Measurements from ENCODE around the gene CACTIN.
A peak's percentile ranks its signal among the peaks of the same experiment; 100 is the strongest.

Gene CACTIN

DNA sequence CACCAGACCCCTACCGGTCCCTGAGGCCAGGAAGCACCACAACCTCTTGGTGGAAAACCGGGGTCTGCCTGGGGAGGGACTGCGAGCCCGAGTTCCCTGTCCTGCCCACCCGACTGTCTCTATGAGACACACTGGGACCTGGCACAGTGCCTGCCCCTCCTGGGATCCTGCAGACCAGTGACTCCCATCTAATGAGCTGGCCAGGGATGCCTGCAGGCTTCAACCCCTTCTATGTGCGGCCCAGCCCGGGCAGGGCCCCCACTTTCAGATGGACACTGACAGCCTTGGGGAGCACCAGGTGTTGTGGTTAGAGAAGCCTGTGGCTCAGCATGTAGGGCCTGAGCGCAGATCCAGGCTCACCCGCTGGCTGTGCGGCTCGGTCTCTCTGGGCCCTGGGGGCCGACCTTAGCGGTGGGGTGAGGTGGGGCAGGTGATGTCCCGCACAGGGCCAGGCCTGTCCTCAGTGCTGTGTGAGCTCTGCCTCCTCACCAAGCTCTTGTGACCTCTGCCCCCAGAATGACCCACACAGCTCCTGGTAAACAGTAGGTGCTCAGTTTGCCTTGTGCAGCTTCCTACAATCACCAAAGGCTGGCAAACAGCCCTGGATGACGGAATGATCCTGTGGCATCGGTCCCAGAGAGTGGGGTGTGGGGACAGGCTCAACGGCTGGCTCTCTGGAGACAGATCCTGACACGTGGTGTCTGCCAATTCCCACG, 17.9 kb upstream of the CACTIN start:
- no peak overlapping the region for H3K9ac ChIP-seq (ENCODE audit: low read depth, low read length)
- no peaks in the 10 kb centered on the region; the same call in 1 of the 2 replicates for H3K36me3 ChIP-seq (ENCODE audit: insufficient read depth, low read length)

GRCh38 chr19:3643674-3644313, 17.2 kb upstream of the CACTIN start:
- Histone ChIP-seq H3K4me1 (ENCODE audit: insufficient read depth, low read length) (no peaks in the 10 kb centered on the region), H3K36me3 (ENCODE audit: insufficient read depth, low read length) (no peaks in the 10 kb centered on the region; the same call in 1 of the 2 replicates), H3K9ac (ENCODE audit: low read depth, low read length) (no peak overlapping the region), H3K9me3 (ENCODE audit: control insufficient read depth, insufficient read depth, low read length) (no peaks in the 10 kb centered on the region)

More for the DNA sequence above, 17.9 kb upstream of the CACTIN start:
- Histone ChIP-seq H3K4me1 (ENCODE audit: insufficient read depth, low read length) (no peaks in the 10 kb centered on the region), H3K9me3 (ENCODE audit: control insufficient read depth, insufficient read depth, low read length) (no peaks in the 10 kb centered on the region)

DNA sequence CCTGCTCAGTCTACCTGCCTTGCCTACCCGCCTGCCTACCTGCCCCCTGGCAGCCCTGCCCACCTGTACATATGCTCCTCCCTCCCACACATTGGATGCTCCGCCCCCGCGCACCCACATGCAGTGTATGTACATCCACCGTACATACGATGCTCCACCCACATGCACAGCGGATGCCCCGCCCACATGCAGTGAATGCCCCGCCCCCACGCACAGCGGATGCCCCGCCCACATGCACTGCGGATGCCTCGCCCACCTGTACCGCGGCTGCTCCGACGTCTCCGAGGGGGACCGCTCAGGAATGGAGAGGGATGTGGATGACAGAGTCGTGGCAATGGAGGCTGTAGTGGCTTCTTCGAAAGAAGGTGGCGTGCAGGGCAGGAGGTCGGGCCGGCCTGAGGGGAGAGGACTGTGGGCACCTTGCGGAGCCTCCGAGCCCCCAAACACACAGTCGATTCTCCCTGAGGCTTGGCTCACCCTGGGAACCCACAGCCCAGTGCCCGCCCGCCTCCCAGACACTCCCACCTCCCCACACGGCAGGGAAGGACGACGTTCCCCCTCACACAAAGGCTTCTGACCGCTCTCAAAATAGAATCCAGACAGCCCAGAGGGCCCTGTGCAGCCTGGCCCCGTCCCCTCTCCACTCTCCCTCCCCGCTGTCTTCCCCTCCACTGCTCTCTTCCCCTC, 16.5 kb upstream of the CACTIN start:
- H3K9ac ChIP-seq (ENCODE audit: low read depth, low read length) = peak overlapping the region; percentile 45; the same call in 1 of the 2 replicates
- no peaks in the 10 kb centered on the region; the same call in 1 of the 2 replicates for H3K36me3 ChIP-seq (ENCODE audit: insufficient read depth, low read length)
- no peaks in the 10 kb centered on the region for H3K9me3 ChIP-seq (ENCODE audit: control insufficient read depth, insufficient read depth, low read length)
- H3K4me1 ChIP-seq (ENCODE audit: insufficient read depth, low read length) = no peaks in the 10 kb centered on the region

GRCh38 chr19:3642296-3642695, 15.7 kb upstream of the CACTIN start:
- H3K9me3 ChIP-seq (ENCODE audit: control insufficient read depth, insufficient read depth, low read length) = no peaks in the 10 kb centered on the region
- no peak overlapping the region for H3K9ac ChIP-seq (ENCODE audit: low read depth, low read length)
- no peaks in the 10 kb centered on the region; the same call in 1 of the 2 replicates for H3K36me3 ChIP-seq (ENCODE audit: insufficient read depth, low read length)

DNA sequence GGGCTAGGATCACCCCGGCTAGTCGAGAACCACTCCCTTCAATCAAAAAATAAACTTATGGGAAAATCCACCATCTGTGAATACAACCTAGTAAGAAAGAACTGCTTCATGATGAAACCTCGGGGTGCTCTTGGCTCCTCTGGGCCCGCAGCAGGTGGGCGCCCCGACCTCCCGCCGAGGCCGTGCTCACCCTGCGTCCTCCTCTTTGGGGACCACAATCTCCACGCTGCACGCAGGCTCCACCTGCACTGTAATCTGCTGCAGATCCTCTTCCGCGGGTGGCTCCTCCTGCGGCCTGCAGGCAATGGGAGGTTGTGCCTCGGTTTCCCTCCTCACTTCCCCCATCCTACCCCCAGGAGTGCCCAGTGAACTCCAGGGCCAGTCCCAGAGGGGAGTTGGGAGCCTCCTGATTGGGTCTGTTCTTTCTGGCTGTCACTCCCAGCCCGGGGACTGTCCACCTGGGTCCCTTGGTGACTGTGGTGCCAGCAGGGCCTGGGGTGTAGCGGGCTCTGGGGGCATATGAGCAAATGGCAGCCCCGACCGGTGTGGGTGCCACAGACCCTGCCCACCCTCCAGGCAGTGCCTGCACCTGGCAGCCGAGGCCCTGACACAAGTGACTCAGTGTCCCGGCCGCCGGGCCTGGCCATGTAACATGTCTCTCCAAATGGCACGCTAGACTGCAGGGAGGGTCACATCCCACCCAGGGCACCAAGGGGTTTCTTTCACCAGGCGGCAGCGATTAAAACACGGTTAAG, 15.1 kb upstream of the CACTIN start:
- no peak overlapping the region for H3K9ac ChIP-seq (ENCODE audit: low read depth, low read length)

More at GRCh38 chr19:3642296-3642695, 15.7 kb upstream of the CACTIN start:
- no peaks in the 10 kb centered on the region for H3K4me1 ChIP-seq (ENCODE audit: insufficient read depth, low read length)

GRCh38 chr19:3639479-3639878, 12.9 kb upstream of the CACTIN start:
- Histone ChIP-seq H3K9me3 (ENCODE audit: control insufficient read depth, insufficient read depth, low read length) (no peaks in the 10 kb centered on the region), H3K36me3 (ENCODE audit: insufficient read depth, low read length) (no peaks in the 10 kb centered on the region; the same call in 1 of the 2 replicates), H3K9ac (ENCODE audit: low read depth, low read length) (no peak overlapping the region), H3K4me1 (ENCODE audit: insufficient read depth, low read length) (no peaks in the 10 kb centered on the region)

More for the DNA sequence above, 15.1 kb upstream of the CACTIN start:
- H3K9me3 ChIP-seq (ENCODE audit: control insufficient read depth, insufficient read depth, low read length) = no peaks in the 10 kb centered on the region
- H3K36me3 ChIP-seq (ENCODE audit: insufficient read depth, low read length) = no peaks in the 10 kb centered on the region; the same call in 1 of the 2 replicates
- no peaks in the 10 kb centered on the region for H3K4me1 ChIP-seq (ENCODE audit: insufficient read depth, low read length)

GRCh38 chr19:3638208-3639193, 11.9 kb upstream of the CACTIN start:
- Histone ChIP-seq H3K36me3 (ENCODE audit: insufficient read depth, low read length) (no peaks in the 10 kb centered on the region; the same call in 1 of the 2 replicates), H3K4me1 (ENCODE audit: insufficient read depth, low read length) (no peaks in the 10 kb centered on the region), H3K9ac (ENCODE audit: low read depth, low read length) (no peak overlapping the region), H3K9me3 (ENCODE audit: control insufficient read depth, insufficient read depth, low read length) (no peaks in the 10 kb centered on the region)

GRCh38 chr19:3637621-3638020, 11.0 kb upstream of the CACTIN start:
- Histone ChIP-seq H3K36me3 (ENCODE audit: insufficient read depth, low read length) (no peaks in the 10 kb centered on the region; the same call in 1 of the 2 replicates), H3K9me3 (ENCODE audit: control insufficient read depth, insufficient read depth, low read length) (no peaks in the 10 kb centered on the region), H3K4me1 (ENCODE audit: insufficient read depth, low read length) (no peaks in the 10 kb centered on the region), H3K9ac (ENCODE audit: low read depth, low read length) (no peak overlapping the region)

DNA sequence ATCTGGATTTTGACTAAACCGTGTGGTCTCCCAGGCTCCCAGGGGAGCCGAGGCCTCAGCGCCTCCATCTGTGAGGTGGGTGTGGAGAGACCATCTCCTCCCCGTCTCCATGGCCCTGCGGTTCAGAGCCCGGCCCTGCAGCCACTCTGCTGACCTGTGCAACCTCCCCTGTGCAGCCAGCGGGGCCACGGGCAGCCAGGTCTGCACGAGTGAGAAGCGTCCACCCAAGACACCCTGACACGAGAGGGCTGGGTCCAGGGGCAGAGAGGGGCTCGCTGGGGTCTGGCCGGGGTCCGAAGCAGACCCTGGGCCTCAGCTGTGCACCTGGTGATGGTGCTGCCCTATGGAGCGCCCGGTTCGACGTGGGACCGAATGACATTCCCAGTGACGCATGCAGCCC, 10.4 kb upstream of the CACTIN start:
- Histone ChIP-seq H3K4me1 (ENCODE audit: insufficient read depth, low read length) (no peaks in the 10 kb centered on the region), H3K36me3 (ENCODE audit: insufficient read depth, low read length) (peaks cover 3% of the 10 kb centered on the region; the same call in 1 of the 2 replicates), H3K9me3 (ENCODE audit: control insufficient read depth, insufficient read depth, low read length) (no peaks in the 10 kb centered on the region), H3K9ac (ENCODE audit: low read depth, low read length) (no peak overlapping the region)

DNA sequence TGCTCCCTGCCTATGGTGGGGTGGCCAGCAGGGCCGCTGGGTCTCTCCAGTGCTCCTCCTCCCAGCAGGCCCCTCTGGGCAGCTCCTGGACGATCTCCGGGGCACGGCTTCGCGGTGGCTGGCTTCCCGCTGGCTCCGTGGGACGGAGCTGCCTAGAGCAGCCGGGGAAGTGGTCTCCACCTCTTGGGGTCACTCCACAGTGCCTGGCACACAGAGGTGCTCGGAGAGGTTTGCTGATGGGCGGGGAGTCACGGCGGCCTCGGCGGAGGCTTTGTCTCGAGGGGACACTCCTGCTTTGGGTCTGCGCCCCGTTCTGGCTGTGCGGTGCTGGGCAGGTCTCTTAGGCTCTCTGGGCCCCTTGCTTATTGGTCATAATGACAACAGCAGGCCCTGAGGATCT, 9.9 kb upstream of the CACTIN start:
- Histone ChIP-seq H3K9ac (ENCODE audit: low read depth, low read length) (no peak overlapping the region), H3K9me3 (ENCODE audit: control insufficient read depth, insufficient read depth, low read length) (no peaks in the 10 kb centered on the region), H3K4me1 (ENCODE audit: insufficient read depth, low read length) (no peaks in the 10 kb centered on the region), H3K36me3 (ENCODE audit: insufficient read depth, low read length) (peaks cover 3% of the 10 kb centered on the region; the same call in 1 of the 2 replicates)

- Histone ChIP-seq H3K4me1 (ENCODE audit: insufficient read depth, low read length) (no peaks in the 10 kb centered on the region), H3K9me3 (ENCODE audit: control insufficient read depth, insufficient read depth, low read length) (no peaks in the 10 kb centered on the region), H3K36me3 (ENCODE audit: insufficient read depth, low read length) (peaks cover 3% of the 10 kb centered on the region; the same call in 1 of the 2 replicates), H3K9ac (ENCODE audit: low read depth, low read length) (no peak overlapping the region)
Observed at GRCh38 chr19:3634496-3635045, 8.0 kb upstream of the CACTIN start.

- Histone ChIP-seq H3K4me1 (ENCODE audit: insufficient read depth, low read length) (no peaks in the 10 kb centered on the region), H3K36me3 (ENCODE audit: insufficient read depth, low read length) (peaks cover 3% of the 10 kb centered on the region; the same call in 1 of the 2 replicates), H3K9me3 (ENCODE audit: control insufficient read depth, insufficient read depth, low read length) (no peaks in the 10 kb centered on the region), H3K9ac (ENCODE audit: low read depth, low read length) (no peak overlapping the region)
Observed at GRCh38 chr19:3633559-3633988, 7.0 kb upstream of the CACTIN start.

Measured in ES-I3 (cell line).